Sigmoid colon (tissue), 4 donors: ENCODE data around the gene USP30.

Source experiments
- CTCF ChIP-seq, 4 experiments: fragments of 450-650 bp in 3 of 4; fragments of 200-600 bp in 1 of 4; IDR thresholded peaks; one replicate each; pipeline ENCODE4 v1.5.1; 2016 to 2019; ENCODE audit warnings: antibody characterized with exemption in 4 of 4, mild to moderate bottlenecking in 3 of 4, moderate library complexity in 2 of 4
- POLR2A ChIP-seq, 2 donors: fragments of 450-650 bp; IDR thresholded peaks; one replicate each; pipeline ENCODE4 v1.6.1; 2016; ENCODE audit warnings: antibody characterized with exemption in 2 of 2, mild to moderate bottlenecking in 2 of 2, moderate library complexity in 2 of 2
- POLR2AphosphoS5 ChIP-seq, 4 donors: sonication (generic); formaldehyde crosslinking; IDR thresholded peaks; one replicate each; pipeline ENCODE4 v1.6.1; 2017; ENCODE audit warnings: antibody characterized with exemption in 4 of 4

DNA sequence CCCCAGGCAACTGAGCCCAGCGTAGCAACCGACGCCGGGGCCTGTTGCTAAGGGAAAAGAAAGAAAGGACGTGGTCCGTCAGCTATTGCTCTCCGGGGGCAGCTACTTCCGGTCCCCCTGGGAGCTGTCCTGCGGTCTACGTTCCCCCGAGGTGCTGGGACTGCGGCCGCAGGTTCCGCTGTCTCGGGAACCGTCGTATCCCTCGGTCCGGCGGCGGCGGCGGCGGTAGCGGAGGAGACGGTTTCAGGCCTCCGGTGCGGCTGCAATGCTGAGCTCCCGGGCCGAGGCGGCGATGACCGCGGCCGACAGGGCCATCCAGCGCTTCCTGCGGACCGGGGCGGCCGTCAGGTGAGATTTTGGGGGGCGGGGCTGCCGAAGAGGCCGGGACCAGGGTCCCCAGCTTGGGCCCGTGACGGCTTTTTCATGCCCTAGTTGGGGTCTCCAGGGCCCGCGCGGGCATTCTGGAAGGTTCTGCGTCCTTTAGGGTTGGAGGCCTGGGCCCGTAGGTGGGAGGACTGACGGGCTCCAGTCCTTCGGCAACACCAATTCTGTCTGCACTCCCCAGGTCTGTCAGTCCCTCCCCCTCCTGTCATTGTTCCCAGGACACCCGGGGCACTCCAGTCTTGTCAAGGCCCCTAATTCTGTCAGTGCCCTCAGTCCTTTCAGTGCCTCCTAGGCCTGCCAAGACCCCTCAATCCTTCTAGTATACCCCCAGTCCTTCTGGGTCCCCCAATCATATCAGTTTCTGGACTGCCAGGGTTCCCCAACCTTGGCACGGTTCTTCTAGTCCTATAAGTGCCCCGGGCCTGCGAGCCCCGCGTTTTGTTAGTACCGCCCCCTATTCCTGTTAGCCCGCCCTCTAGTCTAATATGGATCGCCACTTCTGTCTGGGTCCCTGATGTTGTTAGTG lies at the start of gene USP30:
- peak in 3 of 4 donors; percentile 56 to 76 (median 63) for TF ChIP-seq POLR2AphosphoS5 (IDR thresholded peaks at IDR 0.05)
- TF ChIP-seq CTCF (IDR thresholded peaks at IDR 0.05): no peak
- no peak for TF ChIP-seq POLR2A (IDR thresholded peaks at IDR 0.05)
